ENCODE data around the gene ARFGEF3.

GRCh38 chr6:138215093-138215782 is 53.5 kb downstream of the ARFGEF3 start:
- TF ChIP-seq, protein P1, sequence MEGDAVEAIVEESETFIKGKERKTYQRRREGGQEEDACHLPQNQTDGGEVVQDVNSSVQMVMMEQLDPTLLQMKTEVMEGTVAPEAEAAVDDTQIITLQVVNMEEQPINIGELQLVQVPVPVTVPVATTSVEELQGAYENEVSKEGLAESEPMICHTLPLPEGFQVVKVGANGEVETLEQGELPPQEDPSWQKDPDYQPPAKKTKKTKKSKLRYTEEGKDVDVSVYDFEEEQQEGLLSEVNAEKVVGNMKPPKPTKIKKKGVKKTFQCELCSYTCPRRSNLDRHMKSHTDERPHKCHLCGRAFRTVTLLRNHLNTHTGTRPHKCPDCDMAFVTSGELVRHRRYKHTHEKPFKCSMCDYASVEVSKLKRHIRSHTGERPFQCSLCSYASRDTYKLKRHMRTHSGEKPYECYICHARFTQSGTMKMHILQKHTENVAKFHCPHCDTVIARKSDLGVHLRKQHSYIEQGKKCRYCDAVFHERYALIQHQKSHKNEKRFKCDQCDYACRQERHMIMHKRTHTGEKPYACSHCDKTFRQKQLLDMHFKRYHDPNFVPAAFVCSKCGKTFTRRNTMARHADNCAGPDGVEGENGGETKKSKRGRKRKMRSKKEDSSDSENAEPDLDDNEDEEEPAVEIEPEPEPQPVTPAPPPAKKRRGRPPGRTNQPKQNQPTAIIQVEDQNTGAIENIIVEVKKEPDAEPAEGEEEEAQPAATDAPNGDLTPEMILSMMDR (conservative IDR thresholded peaks at IDR 0.05 in 1 of 2, IDR thresholded peaks at IDR 0.05 in 1 of 2; ENCODE audit: low read depth in 1 of 2, low read length in 2 of 2), result no peak
- no peak for TF ChIP-seq EZH2 (IDR thresholded peaks at IDR 0.05; ENCODE audit: low read length, missing control alignments)
